ENCODE measurements around the gene TAF13. TPM values are rescaled to one million over a fixed set of nuclear protein-coding genes. Genes with fewer than 3 reads are reported as not detected.

The TAF13 gene
- total RNA-seq, 2 experiments from 2014 or later = 24.5 to 24.6 TPM

GRCh38 chr1:109109906-109110305, 34.1 kb upstream of the TAF13 start:
- H3K9me3 Mint-ChIP-seq (ENCODE audit: insufficient read depth) = no peaks in the 10 kb centered on the region
- H3K27me3 Mint-ChIP-seq (ENCODE audit: low read depth) = peaks cover 25% of the 10 kb centered on the region
- no peak overlapping the region for H3K4me3 Mint-ChIP-seq
- ATAC-seq = no peak
- ChIA-PET POLR2A (interaction anchor here (0.7 to 7.2 kb wide), 2 partner anchors 10 to 185 kb away, joined by 3 to 50 read pairs; no protein-coding TSS in a partner anchor), CTCF (interaction anchor here (0.8 to 4.3 kb wide), 8 partner anchors 10 to 281 kb away, joined by 3 to 80 read pairs (median 3); partner anchors contain the start of gene WDR47)
- H3K36me3 Mint-ChIP-seq (ENCODE audit: low read depth) = no peaks in the 10 kb centered on the region
- peaks cover 49% of the 10 kb centered on the region for H3K4me1 Mint-ChIP-seq (ENCODE audit: low read depth)
- DNase-seq = no peak
- no peak overlapping the region for H3K27ac Mint-ChIP-seq

GRCh38 chr1:109107785-109108184, 32.0 kb upstream of the TAF13 start:
- ChIA-PET POLR2A (no interaction called here), CTCF (interaction anchor here (1.0 to 1.5 kb wide), 2 partner anchors 8 to 94 kb away, joined by 3 to 8 read pairs; no protein-coding TSS in a partner anchor)
- Mint-ChIP-seq H3K4me3 (no peak overlapping the region), H3K27ac (no peak overlapping the region), H3K27me3 (ENCODE audit: low read depth) (peaks cover 23% of the 10 kb centered on the region), H3K9me3 (ENCODE audit: insufficient read depth) (no peaks in the 10 kb centered on the region), H3K4me1 (ENCODE audit: low read depth) (peaks cover 34% of the 10 kb centered on the region), H3K36me3 (ENCODE audit: low read depth) (peaks cover 4% of the 10 kb centered on the region)
- ATAC-seq (no peak), DNase-seq (no peak)

GRCh38 chr1:109105881-109106280, 30.1 kb upstream of the TAF13 start:
- H3K4me3 Mint-ChIP-seq = no peak overlapping the region
- POLR2A ChIA-PET = no interaction called here
- no peak for ATAC-seq
- CTCF ChIA-PET = no interaction called here
- no peak for DNase-seq
- H3K4me1 Mint-ChIP-seq (ENCODE audit: low read depth) = peaks cover 29% of the 10 kb centered on the region
- peaks cover 15% of the 10 kb centered on the region for H3K27me3 Mint-ChIP-seq (ENCODE audit: low read depth)
- no peaks in the 10 kb centered on the region for H3K9me3 Mint-ChIP-seq (ENCODE audit: insufficient read depth)
- H3K27ac Mint-ChIP-seq = no peak overlapping the region
- H3K36me3 Mint-ChIP-seq (ENCODE audit: low read depth) = peaks cover 7% of the 10 kb centered on the region

GRCh38 chr1:109104364-109105151, 28.8 kb upstream of the TAF13 start:
- CTCF ChIA-PET = interaction anchor here (2.8 kb wide), 1 partner anchor 8 kb away, joined by 27 read pairs; a partner anchor contains a TSS
- Mint-ChIP-seq H3K4me1 (ENCODE audit: low read depth) (peaks cover 24% of the 10 kb centered on the region), H3K36me3 (ENCODE audit: low read depth) (peaks cover 11% of the 10 kb centered on the region), H3K27ac (no peak overlapping the region), H3K27me3 (ENCODE audit: low read depth) (peaks cover 6% of the 10 kb centered on the region), H3K9me3 (ENCODE audit: insufficient read depth) (no peaks in the 10 kb centered on the region), H3K4me3 (no peak overlapping the region)
- ATAC-seq = no peak
- DNase-seq = no peak
- POLR2A ChIA-PET = no interaction called here

- DNase-seq (peak; percentile 98), ATAC-seq (peak; percentile 90)
- Mint-ChIP-seq H3K4me1 (ENCODE audit: low read depth) (peaks cover 8% of the 10 kb centered on the region), H3K9me3 (ENCODE audit: insufficient read depth) (no peaks in the 10 kb centered on the region), H3K27ac (peak overlapping the region; percentile 97), H3K27me3 (ENCODE audit: low read depth) (no peaks in the 10 kb centered on the region), H3K36me3 (ENCODE audit: low read depth) (peaks cover 13% of the 10 kb centered on the region), H3K4me3 (peak overlapping the region; percentile 97)
- ChIA-PET POLR2A (interaction anchor here (0.6 to 2.7 kb wide), 24 partner anchors 9 to 934 kb away, joined by 3 to 51 read pairs (median 4); partner anchors contain the start of genes CLCC1, ELAPOR1, HENMT1 and PRPF38B), CTCF (interaction anchor here (0.8 to 3.0 kb wide), 23 partner anchors 8 to 432 kb away, joined by 3 to 80 read pairs (median 5); partner anchors contain the start of genes ELAPOR1, SARS1, TAF13 and TMEM167B)
These were observed 24.4 kb upstream of the TAF13 start for GRCh38 chr1:109099938-109100773.

GRCh38 chr1:109096120-109096519, 20.3 kb upstream of the TAF13 start:
- no peak overlapping the region for H3K4me3 Mint-ChIP-seq
- H3K9me3 Mint-ChIP-seq (ENCODE audit: insufficient read depth) = no peaks in the 10 kb centered on the region
- H3K4me1 Mint-ChIP-seq (ENCODE audit: low read depth) = peaks cover 23% of the 10 kb centered on the region
- ATAC-seq (no peak), DNase-seq (no peak)
- H3K27me3 Mint-ChIP-seq (ENCODE audit: low read depth) = no peaks in the 10 kb centered on the region
- H3K36me3 Mint-ChIP-seq (ENCODE audit: low read depth) = peaks cover 27% of the 10 kb centered on the region
- H3K27ac Mint-ChIP-seq = no peak overlapping the region
- ChIA-PET POLR2A (interaction anchor here (0.5 kb wide), 2 partner anchors 9 to 100 kb away, joined by 3 read pairs; no protein-coding TSS in a partner anchor), CTCF (interaction anchor here (1.7 to 3.5 kb wide), 2 partner anchors 16 to 395 kb away, joined by 3 to 16 read pairs; a partner anchor contains a TSS)

- H3K9me3 Mint-ChIP-seq (ENCODE audit: insufficient read depth) = no peaks in the 10 kb centered on the region
These were observed 19.8 kb upstream of the TAF13 start for GRCh38 chr1:109095631-109096030.

GRCh38 chr1:109094871-109095270, 19.1 kb upstream of the TAF13 start:
- DNase-seq (no peak), ATAC-seq (no peak)
- Mint-ChIP-seq H3K4me3 (no peak overlapping the region), H3K27ac (no peak overlapping the region), H3K9me3 (ENCODE audit: insufficient read depth) (no peaks in the 10 kb centered on the region), H3K4me1 (ENCODE audit: low read depth) (peaks cover 27% of the 10 kb centered on the region), H3K36me3 (ENCODE audit: low read depth) (peaks cover 24% of the 10 kb centered on the region), H3K27me3 (ENCODE audit: low read depth) (no peaks in the 10 kb centered on the region)
- POLR2A ChIA-PET = interaction anchor here (0.7 kb wide), 1 partner anchor 25 kb away, joined by 3 read pairs; no protein-coding TSS in a partner anchor
- CTCF ChIA-PET = interaction anchor here (1.7 to 3.5 kb wide), 2 partner anchors 18 to 396 kb away, joined by 3 to 16 read pairs; a partner anchor contains a TSS

More at GRCh38 chr1:109095631-109096030, 19.8 kb upstream of the TAF13 start:
- H3K27ac Mint-ChIP-seq = no peak overlapping the region
- no peak for ATAC-seq
- no peaks in the 10 kb centered on the region for H3K27me3 Mint-ChIP-seq (ENCODE audit: low read depth)
- no peak overlapping the region for H3K4me3 Mint-ChIP-seq
- DNase-seq = no peak
- peaks cover 27% of the 10 kb centered on the region for H3K36me3 Mint-ChIP-seq (ENCODE audit: low read depth)
- CTCF ChIA-PET = interaction anchor here (1.7 to 3.5 kb wide), 2 partner anchors 17 to 395 kb away, joined by 3 to 16 read pairs; a partner anchor contains a TSS
- peaks cover 23% of the 10 kb centered on the region for H3K4me1 Mint-ChIP-seq (ENCODE audit: low read depth)
- POLR2A ChIA-PET = interaction anchor here (0.5 kb wide), 2 partner anchors 9 to 101 kb away, joined by 3 read pairs; no protein-coding TSS in a partner anchor

- ATAC-seq = no peak
- peaks cover 30% of the 10 kb centered on the region for H3K4me1 Mint-ChIP-seq (ENCODE audit: low read depth)
- H3K4me3 Mint-ChIP-seq = no peak overlapping the region
- H3K27ac Mint-ChIP-seq = no peak overlapping the region
- no peaks in the 10 kb centered on the region for H3K9me3 Mint-ChIP-seq (ENCODE audit: insufficient read depth)
- ChIA-PET POLR2A (interaction anchor here (0.7 kb wide), 1 partner anchor 25 kb away, joined by 3 read pairs; no protein-coding TSS in a partner anchor), CTCF (interaction anchor here (3.5 kb wide), 1 partner anchor 18 kb away, joined by 16 read pairs; a partner anchor contains a TSS)
- H3K27me3 Mint-ChIP-seq (ENCODE audit: low read depth) = no peaks in the 10 kb centered on the region
- no peak for DNase-seq
- H3K36me3 Mint-ChIP-seq (ENCODE audit: low read depth) = peaks cover 26% of the 10 kb centered on the region
These were observed 18.6 kb upstream of the TAF13 start for GRCh38 chr1:109094377-109094803.

GRCh38 chr1:109091839-109092193, 16.0 kb upstream of the TAF13 start:
- peaks cover 33% of the 10 kb centered on the region for H3K4me1 Mint-ChIP-seq (ENCODE audit: low read depth)
- H3K9me3 Mint-ChIP-seq (ENCODE audit: insufficient read depth) = no peaks in the 10 kb centered on the region
- CTCF ChIA-PET = interaction anchor here (0.7 to 5.1 kb wide), 5 partner anchors 8 to 50 kb away, joined by 3 to 38 read pairs (median 4); partner anchors contain the start of gene WDR47
- DNase-seq (no peak), ATAC-seq (no peak)
- H3K4me3 Mint-ChIP-seq = peak overlapping the region; percentile 88
- POLR2A ChIA-PET = interaction anchor here (2.1 to 2.9 kb wide), 2 partner anchors 8 to 50 kb away, joined by 5 to 51 read pairs; partner anchors contain the start of gene WDR47
- no peaks in the 10 kb centered on the region for H3K27me3 Mint-ChIP-seq (ENCODE audit: low read depth)
- peak overlapping the region; percentile 95 for H3K27ac Mint-ChIP-seq
- H3K36me3 Mint-ChIP-seq (ENCODE audit: low read depth) = peaks cover 27% of the 10 kb centered on the region

Data from activated CD8-positive, alpha-beta T cell treated with anti-CD3 and anti-CD28 coated beads, Interleukin-2, amount 10 ng/mL, durations not matched to agents 7 days and 5 days (primary cell).